NB4 (cell line): ENCODE data around the gene EXOC6B.
"Not testable (repeated sequence)": the region's sequence is repeated elsewhere in the genome, so short reads cannot be mapped to it uniquely, and the experiment has no call there.

Experiments
- DNase-seq: peaks from one replicate; pipeline ENCODE4 v3.0.0; 2010; ENCODE audit warnings: low read depth
- H3K4me3 ChIP-seq: one replicate; pipeline ENCODE4 v1.5.1; 2011; ENCODE audit warnings: mild to moderate bottlenecking, low read depth, low read length, moderate library complexity
- MAX ChIP-seq: IDR thresholded peaks from 2 replicates; pipeline ENCODE4 v1.6.1; 2011; ENCODE audit warnings: low read depth, low read length
- MYC ChIP-seq: IDR thresholded peaks from 2 replicates; pipeline ENCODE4 v1.6.1; 2011; ENCODE audit warnings: low read depth, low read length
- POLR2A ChIP-seq: IDR thresholded peaks from 2 replicates; pipeline ENCODE4 v1.6.1; 2011; ENCODE audit warnings: mild to moderate bottlenecking; ENCODE audit not compliant: insufficient read length; ENCODE audit errors: extremely low read depth
- TF ChIP-seq, protein P1 (sequence below): IDR thresholded peaks from one replicate; pipeline ENCODE4 v1.5.1; 2012; ENCODE audit warnings: low read depth, low read length

The EXOC6B gene

GRCh38 chr2:72665448-72665847 is 160.4 kb downstream of the EXOC6B start:
- TF ChIP-seq POLR2A (no peak), MYC (no peak), MAX (no peak)
- TF ChIP-seq, protein P1, sequence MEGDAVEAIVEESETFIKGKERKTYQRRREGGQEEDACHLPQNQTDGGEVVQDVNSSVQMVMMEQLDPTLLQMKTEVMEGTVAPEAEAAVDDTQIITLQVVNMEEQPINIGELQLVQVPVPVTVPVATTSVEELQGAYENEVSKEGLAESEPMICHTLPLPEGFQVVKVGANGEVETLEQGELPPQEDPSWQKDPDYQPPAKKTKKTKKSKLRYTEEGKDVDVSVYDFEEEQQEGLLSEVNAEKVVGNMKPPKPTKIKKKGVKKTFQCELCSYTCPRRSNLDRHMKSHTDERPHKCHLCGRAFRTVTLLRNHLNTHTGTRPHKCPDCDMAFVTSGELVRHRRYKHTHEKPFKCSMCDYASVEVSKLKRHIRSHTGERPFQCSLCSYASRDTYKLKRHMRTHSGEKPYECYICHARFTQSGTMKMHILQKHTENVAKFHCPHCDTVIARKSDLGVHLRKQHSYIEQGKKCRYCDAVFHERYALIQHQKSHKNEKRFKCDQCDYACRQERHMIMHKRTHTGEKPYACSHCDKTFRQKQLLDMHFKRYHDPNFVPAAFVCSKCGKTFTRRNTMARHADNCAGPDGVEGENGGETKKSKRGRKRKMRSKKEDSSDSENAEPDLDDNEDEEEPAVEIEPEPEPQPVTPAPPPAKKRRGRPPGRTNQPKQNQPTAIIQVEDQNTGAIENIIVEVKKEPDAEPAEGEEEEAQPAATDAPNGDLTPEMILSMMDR = no peak
- no peak for DNase-seq
- H3K4me3 ChIP-seq = no peak overlapping the region

- DNase-seq = no peak
- TF ChIP-seq, protein P1 = no peak
- TF ChIP-seq POLR2A (no peak), MYC (no peak), MAX (no peak)
Observed at GRCh38 chr2:72661985-72662384, 163.8 kb downstream of the EXOC6B start.

DNA sequence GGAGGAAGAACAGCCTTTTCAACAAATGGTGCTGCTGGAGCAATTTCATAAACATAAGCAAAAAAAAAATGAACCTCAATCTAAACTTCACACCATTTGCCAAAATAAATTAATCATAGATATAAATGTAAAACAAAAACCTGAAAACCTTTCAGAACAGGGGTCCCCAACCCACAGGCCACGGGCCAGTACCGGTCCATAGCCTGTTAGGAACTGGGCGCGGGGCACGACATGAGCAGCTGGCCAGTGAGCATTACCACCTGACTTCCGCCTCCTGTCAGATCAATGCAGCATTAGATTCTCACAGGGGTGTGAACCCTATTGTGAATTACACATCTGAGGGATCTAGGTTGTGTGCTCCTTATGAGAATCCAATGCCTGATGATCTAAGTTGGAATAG is 176.0 kb downstream of the EXOC6B start:
- no peak for DNase-seq
- H3K4me3 ChIP-seq = no peak overlapping the region
- TF ChIP-seq POLR2A (no peak), MAX (no peak), MYC (no peak)
- TF ChIP-seq, protein P1 = no peak

More at GRCh38 chr2:72661985-72662384, 163.8 kb downstream of the EXOC6B start:
- no peak overlapping the region for H3K4me3 ChIP-seq

DNA sequence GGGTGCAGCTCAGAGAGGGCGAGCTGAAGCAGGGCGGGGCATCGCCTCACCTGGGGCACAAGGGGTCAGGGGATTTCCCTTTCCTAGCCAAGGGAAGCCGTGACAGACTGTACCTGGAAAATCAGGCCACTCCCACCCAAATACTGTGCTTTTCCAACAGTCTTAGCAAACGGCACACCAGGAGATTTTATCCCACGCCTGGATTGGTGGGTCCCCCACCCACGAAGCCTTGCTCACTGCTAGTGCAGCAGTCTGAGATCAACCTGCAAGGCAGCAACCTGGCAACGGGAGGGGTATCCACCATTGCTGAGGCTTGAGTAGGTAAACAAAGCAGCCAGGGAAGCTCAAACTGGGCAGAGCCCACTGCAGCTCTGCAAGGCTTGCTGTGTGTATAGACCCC is 184.6 kb downstream of the EXOC6B start:
- not testable (repeated sequence) for DNase-seq, H3K4me3 ChIP-seq

GRCh38 chr2:72638600-72639211 is 187.1 kb downstream of the EXOC6B start:
- H3K4me3 ChIP-seq = no peak overlapping the region
- no peak for DNase-seq
- TF ChIP-seq MAX (no peak), MYC (no peak), POLR2A (no peak)
- TF ChIP-seq, protein P1 = no peak

GRCh38 chr2:72636210-72636609 is 189.6 kb downstream of the EXOC6B start:
- no peak for DNase-seq
- TF ChIP-seq, protein P1 = no peak
- no peak for TF ChIP-seq MAX
- H3K4me3 ChIP-seq = no peak overlapping the region
